Activated T-helper 9 cell treated with anti-CD3 and anti-CD28 coated beads, Interleukin-2, amount 50 U/mL, for 16 hours (primary cell): ENCODE measurements around the gene MRPS18A.
A peak's percentile ranks its signal among the peaks of the same experiment; 100 is the strongest.
"Not testable (repeated sequence)": the region's sequence is repeated elsewhere in the genome, so short reads cannot be mapped to it uniquely, and the experiment has no call there.

Experiments used
- DNase-seq: peaks from one replicate; pipeline ENCODE4 v3.0.0-alpha.2; 2020; ENCODE audit warnings: low read depth

MRPS18A gene

GRCh38 chr6:43671011-43671800, 16.4 kb downstream of the MRPS18A start:
- DNase-seq: no peak

GRCh38 chr6:43670623-43670986, 17.0 kb downstream of the MRPS18A start:
- DNase-seq: no peak

DNA sequence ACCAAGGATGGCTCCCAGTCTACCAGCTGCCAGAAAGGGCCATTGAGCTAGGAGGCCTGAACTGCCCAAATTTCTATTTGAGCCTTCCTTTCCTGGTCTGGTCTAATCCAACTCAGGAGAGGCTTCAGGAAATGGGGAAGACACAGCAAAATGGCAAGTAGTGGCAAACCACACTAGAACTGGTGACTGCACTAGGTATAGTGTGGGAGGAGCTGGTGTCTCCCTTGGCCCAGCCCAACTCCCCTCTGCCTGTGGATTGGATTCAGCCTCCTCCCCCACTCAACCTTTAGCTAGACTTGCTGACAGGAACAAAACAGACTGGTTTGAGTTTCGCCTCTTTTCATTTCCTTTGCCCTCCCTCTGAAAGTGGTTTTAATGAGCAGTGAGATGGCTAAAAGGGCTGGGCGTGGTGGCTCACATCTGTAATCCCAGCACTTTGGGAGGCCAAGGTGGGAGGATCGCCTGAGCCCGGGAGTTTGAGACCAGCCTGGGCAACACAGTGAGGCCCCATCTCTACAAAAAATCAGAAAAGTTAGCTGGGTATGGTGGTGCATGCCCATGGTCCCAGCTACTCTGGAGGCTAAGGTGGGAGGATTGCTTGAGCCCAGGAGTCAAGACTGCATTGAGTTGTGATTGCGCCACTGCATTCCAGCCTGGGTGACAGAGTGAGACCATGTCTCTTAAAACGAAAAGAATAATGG, 17.5 kb downstream of the MRPS18A start:
- DNase-seq: no peak

DNA sequence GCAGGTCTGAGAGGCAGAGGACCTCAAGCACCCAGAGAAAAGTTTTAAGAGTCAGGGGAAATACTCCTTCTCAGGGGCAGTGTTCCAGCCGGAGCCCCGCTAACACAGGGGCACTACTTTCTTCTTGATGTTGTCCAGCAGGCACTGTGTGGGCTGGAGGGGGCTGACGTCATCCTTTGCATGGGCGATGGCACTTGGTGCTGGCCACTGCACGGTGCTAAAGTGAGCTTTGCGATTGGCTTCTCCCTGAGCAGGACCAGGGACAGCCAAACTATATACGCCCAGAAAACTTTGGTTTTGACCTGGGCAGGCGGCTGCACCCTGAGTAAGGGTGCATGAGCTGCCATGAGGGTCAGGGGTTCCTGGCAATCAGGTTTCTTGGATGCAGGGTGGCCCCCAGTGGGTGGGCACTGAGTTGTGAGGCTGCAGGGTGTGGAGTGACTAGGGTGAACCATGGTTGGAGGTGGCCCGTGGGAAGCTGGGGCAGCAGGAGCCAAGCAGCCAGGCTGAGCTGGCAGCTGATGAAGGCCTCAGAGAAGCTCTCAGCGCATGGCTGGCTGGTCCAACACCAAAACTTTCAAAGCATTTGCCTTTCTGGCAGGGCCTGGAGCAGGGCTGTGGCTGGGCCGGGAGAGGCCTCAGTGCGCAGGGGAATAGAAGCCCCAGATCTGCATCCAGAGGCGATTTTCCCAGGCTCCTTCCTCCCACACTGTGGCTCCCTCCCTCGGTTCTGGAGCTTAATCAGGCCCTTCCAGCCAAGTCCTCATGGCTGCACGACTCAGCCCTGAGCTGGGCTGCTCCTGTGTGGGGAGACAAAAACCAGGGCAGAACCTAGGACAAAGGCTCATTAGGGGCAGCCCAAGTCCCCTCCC, 18.3 kb downstream of the MRPS18A start:
- no peak for DNase-seq

DNA sequence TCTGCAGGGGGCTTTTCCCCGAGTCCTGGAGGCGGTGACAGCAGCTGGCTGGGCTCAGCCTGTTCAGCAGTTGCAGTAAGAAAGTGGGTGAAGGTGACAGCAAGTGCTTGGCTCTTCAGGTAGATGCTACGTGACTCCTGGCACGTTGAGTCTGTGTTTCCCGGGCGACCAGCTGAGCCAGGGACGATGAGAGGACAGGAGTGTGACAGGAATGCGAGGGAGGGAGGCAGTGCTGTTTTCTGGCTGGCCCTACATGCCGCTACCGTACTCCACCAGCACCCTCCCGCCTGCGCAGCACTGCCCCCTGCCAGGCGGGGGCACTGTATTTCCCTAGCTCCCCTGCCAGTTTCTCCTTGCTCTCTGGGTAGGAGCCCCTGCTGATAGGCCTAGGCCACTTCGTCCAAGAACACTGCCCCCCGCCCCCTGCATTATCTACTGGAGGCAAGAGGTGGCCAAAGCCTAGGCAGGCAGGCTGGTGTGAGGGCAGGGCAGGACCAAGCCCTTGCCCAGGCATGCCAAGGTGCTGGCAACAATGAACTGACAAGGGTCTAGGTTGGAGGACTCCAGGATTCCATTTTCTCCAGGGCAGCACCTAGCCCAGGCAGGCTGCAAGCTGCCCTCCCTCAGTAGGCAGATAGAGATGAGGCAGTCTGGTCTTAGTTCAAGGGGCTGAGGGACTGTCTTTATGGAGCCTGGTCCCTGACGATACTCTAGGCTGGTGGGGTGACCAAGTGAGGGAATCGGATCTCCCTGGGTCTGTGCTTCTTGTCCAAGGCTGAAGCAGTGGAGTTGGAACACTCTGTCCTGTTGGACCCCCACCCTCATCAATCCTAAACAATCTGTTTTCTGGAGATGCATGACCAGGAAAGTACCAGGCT, 19.2 kb downstream of the MRPS18A start:
- peak; percentile 15 for DNase-seq

- DNase-seq: peak; percentile 52
Observed at GRCh38 chr6:43667245-43668150, 20.1 kb downstream of the MRPS18A start.

GRCh38 chr6:43666196-43666920, 21.2 kb downstream of the MRPS18A start:
- DNase-seq: no peak

DNA sequence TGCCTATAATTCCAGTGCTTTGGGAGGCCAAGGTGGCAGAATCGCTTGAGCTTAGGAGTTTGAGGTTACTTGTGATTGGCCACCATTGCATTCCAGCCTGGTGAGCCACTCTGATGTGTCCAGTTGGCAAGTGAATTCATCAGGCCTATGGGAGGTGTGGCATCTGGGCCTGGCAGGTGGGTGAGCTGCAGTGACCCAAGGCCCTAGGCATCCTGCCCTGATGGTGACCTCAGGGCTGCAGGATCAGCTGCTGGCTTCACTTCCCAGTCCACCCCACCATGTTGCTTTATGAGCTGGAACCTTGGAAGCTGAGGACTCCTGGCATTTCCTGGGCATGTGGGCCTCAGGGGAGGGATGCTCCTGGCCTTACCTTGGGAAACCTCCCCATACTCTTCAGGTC, 22.2 kb downstream of the MRPS18A start:
- DNase-seq: no peak

DNA sequence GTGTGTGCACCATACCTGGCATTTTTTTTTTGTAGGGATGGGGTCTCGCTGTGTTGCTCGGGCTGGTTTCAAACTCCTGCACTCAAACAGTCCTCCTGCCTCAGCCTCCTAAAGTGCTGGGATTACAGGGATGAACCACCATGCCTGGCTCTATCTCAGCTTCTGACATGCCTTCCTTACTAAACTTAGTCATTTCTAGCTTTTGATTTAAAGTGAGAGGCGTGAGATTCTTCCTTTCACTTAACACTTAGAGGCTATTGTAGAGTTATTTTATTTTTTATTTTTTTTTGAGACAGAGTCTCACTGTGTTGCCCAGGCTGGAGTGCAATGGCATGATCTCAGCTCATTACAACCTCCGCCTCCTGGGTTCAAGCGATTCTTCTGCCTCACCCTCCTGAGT, 24.6 kb downstream of the MRPS18A start:
- not testable (repeated sequence) for DNase-seq

- DNase-seq: no peak
Observed at GRCh38 chr6:43658161-43658560, 29.4 kb downstream of the MRPS18A start.

DNA sequence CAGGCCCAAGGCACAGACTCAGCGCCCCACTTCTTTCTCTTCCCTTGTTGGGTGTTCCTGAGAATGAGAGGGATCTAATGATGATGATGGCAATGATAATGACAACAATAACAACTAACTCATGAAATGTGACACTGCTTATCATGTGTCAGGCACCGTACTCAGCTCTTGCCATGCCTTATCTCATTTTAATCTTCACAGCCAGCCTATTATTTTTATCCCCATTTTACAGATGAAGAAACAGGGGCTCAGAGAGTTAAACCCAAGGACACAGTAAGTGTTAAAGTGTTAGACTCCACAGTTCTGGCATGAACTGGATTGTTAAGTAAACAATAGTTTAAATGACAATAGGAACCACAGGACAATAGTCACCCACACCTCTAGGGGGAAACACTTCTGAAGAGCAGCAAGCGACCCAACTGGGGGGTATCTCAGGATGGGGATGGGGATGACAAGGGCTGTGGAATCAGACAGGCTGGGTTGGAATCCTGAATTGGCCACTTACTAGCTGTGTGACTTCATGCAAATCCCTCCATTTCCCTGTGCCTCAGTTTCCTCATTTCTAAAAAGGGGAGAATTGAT, 30.3 kb downstream of the MRPS18A start:
- DNase-seq: no peak

GRCh38 chr6:43652822-43653221, 34.8 kb downstream of the MRPS18A start:
- DNase-seq: not testable (repeated sequence)

DNA sequence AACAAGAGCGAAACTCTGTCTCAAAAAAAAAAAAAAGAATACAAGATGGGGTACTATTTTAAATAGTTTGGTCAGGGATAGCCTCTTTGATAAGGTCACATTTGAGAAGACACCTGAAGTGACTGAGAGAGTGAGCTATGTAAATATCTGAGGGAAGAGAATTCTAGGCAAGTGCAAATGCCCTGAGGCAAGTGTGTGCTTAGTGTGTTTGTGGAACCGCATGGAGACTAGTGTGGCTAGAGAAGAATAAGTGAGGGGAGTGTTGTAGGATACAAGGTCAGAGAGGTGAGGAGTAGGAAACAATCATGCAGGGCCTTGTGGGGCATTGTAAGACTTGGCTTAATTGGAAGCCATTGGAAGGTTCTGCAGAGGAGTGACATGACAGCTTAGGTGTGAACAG, 39.3 kb downstream of the MRPS18A start:
- DNase-seq: no peak

DNA sequence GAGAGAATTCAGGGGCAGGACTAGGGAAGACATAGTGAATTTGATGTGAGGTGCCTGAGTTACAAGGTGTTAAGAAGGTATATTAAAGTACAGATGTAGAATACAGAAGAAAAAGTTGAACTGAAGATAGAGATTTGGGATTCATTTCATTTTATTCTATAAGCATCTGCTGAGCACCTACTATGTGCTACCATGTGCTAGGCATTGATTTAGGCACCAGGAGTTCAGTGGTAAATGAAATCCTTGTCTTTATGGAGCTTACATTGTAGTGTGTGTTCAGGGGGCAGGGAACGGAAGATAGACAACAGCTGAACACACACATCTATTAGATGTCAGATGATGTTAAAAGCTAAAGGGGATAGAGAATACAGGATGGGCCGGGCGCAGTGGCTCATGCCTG, 40.0 kb downstream of the MRPS18A start:
- DNase-seq: no peak

DNA sequence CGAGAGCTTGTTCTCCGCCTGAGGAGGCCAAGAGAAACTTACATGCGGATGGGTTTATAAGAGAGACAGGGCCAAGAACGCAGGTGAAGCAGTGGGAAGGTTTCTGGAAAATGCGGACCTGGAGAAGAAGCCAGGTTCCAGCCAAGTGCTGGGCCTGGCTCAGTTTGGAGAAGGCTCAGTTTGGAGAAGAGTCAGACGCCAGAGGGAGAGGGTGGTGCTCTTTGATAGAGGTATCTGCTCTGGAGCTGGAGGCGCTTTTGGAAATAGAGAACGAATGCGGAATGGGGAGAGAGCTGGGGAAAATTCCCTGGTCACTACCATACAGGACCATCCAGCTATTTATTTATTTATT, 42.0 kb downstream of the MRPS18A start:
- DNase-seq: no peak

- peak; percentile 53 for DNase-seq
Observed at GRCh38 chr6:43644940-43645612, 42.5 kb downstream of the MRPS18A start, which contains the start of gene RSPH9. RSPH9 (plus strand) TSS chr6:43645036; CDS start chr6:43645099, 63 bp downstream.

DNA sequence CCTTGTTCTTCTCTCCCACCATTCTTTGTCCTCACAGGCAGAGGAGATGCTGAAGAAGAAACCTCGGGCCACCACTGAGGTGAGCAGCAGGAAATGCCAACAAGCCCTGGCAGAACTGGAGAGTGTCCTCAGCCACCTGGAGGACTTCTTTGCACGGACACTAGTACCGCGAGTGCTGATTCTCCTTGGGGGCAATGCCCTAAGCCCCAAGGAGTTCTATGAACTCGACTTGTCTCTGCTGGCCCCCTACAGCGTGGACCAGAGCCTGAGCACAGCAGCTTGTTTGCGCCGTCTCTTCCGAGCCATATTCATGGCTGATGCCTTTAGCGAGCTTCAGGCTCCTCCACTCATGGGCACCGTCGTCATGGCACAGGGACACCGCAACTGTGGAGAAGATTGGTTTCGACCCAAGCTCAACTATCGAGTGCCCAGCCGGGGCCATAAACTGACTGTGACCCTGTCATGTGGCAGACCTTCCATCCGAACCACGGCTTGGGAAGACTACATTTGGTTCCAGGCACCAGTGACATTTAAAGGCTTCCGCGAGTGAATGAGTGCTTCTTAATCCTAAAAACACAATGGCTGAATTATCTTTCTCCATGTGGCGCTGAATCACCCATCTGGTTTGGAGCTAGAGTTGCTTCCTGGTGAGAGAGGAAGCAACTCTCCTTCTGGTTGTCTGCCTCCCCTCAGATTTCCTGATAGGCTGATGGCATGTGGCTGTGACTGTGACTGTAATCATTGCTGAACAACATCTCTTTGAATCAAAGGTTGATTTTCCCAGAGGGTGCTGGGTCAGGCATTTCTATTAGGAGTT, 47.4 kb downstream of the MRPS18A start:
- no peak for DNase-seq

DNA sequence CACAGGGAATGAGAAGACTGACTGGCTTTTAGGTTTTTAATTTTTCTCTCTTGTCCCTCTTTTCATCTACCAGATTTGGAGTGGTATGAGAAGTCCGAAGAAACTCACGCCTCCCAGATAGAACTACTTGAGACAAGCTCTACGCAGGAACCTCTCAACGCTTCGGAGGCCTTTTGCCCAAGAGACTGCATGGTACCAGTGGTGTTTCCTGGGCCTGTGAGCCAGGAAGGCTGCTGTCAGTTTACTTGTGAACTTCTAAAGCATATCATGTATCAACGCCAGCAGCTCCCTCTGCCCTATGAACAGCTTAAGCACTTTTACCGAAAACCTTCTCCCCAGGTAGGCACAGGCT, 51.3 kb downstream of the MRPS18A start:
- DNase-seq: no peak
